Hematopoietic multipotent progenitor cell treated with erythropoietin and hydrocortisone succinate and interleukin-3 and kit ligand, for 15 days (in vitro differentiated cells): Measurements from ENCODE around the gene PHYHD1.

Experiments
- DNase-seq: peaks from one replicate; pipeline ENCODE4 v3.0.0-alpha.2; 2015; ENCODE audit warnings: low spot score

Gene PHYHD1

GRCh38 chr9:128901379-128901778, 19.4 kb upstream of the PHYHD1 start:
- DNase-seq = no peak

- no peak for DNase-seq
These were observed 19.0 kb upstream of the PHYHD1 start for GRCh38 chr9:128901822-128902221.

DNA sequence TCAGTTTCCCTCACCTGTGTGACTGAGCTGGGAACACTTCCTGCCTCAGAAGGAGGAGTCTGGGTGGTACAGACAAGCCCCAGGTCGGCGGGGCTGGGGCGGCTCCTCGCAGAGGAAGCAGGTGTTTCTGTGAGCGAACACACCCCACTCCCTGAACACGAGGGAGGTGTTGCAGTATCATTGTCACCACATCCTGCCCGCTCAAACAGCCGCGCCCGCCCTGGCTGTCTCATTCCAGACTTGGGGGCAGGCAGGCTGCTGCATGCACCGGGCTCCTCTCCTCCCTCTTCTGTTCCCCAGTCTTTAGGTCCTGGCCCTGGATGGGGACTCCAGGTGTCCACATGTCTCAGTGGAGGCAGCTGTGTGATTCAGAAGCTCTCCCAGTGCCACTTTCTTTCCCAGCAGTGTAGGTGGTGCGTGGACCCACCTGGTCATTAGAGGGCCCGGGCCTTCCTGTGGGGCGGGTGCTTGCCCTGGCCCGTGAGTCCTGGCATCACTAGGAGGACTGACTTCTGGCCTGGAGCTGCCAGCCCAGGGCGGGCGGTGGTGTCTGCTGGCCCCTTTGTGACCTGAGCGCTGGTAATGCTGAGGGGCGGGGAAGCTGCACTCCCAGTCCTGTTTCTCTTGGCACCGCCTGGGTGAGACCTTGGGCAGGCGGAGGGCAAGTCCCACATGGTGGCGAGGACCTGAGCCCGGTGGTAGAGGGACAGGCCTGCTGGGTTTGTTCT, 18.3 kb upstream of the PHYHD1 start:
- no peak for DNase-seq

- no peak for DNase-seq
These were observed 17.7 kb upstream of the PHYHD1 start for GRCh38 chr9:128903079-128903461.

- no peak for DNase-seq
These were observed 16.7 kb upstream of the PHYHD1 start for GRCh38 chr9:128903871-128904620.

- no peak for DNase-seq
These were observed 14.8 kb upstream of the PHYHD1 start for GRCh38 chr9:128905964-128906363.

DNA sequence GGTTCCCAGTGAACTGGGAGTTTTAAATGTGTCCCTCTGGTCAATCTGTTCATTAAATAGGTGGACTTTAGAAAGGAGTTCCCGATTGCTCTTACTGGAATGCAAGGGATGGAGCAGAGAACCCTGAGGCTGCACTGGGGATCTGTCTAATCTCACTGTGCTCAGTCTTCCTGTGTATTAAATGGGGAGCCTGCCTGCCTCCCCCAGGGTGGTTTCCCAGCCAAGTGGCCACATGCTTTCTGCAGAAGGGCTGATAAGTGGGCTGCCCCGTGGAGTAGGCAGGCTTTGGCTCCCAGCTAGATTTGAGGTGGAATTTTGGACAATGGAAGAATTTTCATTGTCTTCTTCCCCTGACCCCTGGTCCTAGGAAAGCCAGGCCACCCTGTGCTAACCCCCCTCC, 14.0 kb upstream of the PHYHD1 start:
- DNase-seq = no peak

DNA sequence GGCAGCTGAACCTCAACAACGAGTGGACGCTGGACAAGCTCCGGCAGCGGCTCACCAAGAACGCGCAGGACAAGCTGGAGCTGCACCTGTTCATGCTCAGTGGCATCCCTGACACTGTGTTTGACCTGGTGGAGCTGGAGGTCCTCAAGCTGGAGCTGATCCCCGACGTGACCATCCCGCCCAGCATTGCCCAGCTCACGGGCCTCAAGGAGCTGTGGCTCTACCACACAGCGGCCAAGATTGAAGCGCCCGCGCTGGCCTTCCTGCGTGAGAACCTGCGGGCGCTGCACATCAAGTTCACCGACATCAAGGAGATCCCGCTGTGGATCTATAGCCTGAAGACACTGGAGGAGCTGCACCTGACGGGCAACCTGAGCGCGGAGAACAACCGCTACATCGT, 12.4 kb upstream of the PHYHD1 start:
- no peak for DNase-seq

DNA sequence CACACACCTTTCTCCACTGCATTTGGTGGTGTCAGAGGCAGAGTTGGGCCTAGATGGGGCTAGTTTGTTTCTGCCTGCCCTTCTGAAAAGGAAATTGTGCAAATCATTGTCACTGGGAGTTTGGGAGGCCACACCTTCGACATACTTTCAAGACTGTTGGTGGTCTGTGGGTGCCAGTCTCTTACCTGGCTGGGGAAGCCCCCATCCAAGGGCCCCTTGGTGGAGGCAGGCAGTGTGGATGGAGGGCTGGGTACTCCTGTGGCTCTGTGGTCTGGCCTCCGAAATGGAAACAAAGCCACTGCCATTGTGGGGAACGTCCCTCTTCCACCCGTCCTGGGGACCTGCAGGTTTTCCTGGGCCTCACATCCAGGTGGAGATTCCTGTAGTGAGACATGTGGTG, 10.9 kb upstream of the PHYHD1 start:
- DNase-seq = no peak

GRCh38 chr9:128910906-128911305, 9.9 kb upstream of the PHYHD1 start:
- no peak for DNase-seq

GRCh38 chr9:128911529-128912035, 9.2 kb upstream of the PHYHD1 start:
- no peak for DNase-seq

DNA sequence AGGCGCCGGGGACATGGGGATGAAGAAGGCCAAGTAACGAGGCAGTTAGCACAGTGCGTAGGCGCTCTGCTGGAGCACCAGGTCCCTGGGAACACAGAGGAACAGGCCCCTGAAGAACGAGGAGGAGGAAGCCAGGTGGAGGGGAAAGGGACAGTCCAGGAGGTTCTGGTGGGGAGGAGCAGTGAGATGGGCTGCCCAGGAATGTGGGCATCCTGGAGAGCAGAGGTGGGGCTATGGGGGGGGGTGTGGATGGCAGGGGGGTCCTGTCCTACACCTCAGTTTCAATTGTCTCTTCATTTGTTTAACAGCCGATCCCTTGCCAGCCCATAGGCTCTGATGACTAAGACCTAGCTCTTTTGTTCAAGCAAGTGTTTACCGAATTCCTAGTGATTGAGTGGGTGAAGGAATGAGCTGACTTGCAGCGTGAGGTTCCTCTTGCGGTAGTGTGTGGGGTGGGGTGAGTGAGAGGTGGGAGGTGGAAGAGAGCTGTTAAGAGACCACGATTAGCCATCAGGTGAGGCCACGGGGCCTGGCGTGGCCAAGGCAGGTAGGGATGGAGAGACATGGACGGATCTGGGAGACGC, 8.4 kb upstream of the PHYHD1 start:
- DNase-seq = no peak

DNA sequence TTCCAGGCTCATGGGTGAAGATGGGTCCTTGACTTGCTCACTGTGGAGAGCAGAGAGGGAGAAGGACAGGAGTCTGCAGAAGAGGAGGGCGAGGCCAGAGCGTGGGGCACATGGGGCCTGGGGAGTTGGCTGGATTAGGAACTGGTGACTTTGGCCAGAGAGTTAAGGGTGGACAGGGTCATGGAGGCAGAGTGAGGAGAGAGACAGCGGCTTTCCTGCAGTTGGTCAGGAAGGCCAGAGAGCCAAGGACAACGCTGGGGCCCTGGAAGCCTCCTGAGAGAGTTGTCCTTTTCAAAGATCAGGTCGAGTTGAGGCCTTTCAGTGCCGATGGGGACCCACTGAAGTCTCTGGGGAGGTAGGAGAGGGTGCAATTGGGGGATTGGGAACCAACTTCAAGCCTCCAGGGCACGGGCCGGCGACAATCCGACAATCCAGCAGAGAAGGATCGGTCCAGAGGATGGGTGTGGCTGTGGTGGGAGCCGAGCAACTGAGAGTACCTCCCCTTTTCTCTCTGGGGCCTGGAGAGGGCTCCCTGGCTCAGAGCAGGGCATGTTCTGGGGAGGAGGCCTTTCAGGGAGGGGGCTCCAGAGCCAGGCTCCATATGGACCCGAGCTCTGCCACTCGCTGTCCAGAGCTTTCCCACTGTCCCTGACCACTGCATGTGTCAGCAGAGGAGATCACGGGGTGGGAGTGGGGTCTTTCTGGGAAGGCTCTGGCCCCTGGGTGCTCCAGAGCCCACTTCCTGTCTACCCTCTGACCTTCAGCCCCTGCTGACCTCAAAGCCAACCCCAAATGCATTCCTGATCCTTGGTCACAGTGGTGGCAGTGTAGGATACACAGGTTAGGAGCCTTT, 7.5 kb upstream of the PHYHD1 start:
- DNase-seq = no peak

GRCh38 chr9:128913995-128914772, 6.6 kb upstream of the PHYHD1 start:
- no peak for DNase-seq

GRCh38 chr9:128916204-128916603, 4.6 kb upstream of the PHYHD1 start:
- DNase-seq = no peak

GRCh38 chr9:128916745-128917144, 4.0 kb upstream of the PHYHD1 start:
- no peak for DNase-seq

- DNase-seq = no peak
These were observed 3.5 kb upstream of the PHYHD1 start for GRCh38 chr9:128917151-128917849.

- DNase-seq = no peak
These were observed 1.9 kb upstream of the PHYHD1 start for GRCh38 chr9:128918921-128919320.

DNA sequence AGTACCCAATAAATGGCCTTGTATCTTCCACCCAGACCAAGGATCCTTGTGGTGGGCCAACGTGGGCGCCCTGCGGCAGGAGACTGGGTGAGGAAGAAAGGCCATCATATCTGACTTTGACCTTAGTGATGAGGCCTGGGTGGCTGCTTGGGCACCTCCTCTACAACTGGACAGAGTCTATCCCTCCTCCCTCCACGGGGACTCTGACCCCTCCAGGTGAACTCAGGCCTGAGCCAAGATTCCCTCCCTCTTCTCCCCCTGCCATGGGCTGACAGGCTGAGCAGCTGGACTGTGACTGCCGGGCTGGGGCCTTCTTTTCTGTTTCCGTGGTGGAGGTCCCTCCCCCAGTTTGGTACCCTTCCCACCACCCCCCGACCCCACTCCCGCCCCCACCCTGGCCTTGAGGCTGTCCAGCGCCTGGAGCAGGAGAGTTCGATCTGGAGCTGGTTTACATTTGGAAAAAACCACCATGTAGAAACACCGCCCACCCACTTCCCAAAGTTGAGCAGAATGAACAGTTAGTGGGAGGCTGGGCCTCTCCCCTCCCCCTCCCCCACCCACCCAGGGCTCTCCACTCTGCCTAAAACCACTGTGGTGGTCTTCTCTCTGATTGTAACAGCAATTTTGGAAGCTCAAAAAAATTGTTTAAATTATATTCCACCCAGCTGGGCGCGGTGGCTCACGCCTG, 1.2 kb upstream of the PHYHD1 start:
- no peak for DNase-seq
